Jurkat, Clone E6-1 (cell line): ENCODE measurements around the gene CYP2A6.
A peak's percentile ranks its signal among the peaks of the same experiment; 100 is the strongest.
"Not testable (repeated sequence)": the region's sequence is repeated elsewhere in the genome, so short reads cannot be mapped to it uniquely, and the experiment has no call there.

Source experiments
- DNase-seq: peaks from one replicate; pipeline ENCODE4 v3.0.0-alpha.2; 2011; ENCODE audit warnings: low read depth, low spot score
- H3K4me3 ChIP-seq: 2 replicates; pipeline ENCODE4 v1.5.1; 2011; ENCODE audit warnings: mild to moderate bottlenecking, low read length, control low read depth, moderate library complexity

Gene CYP2A6

DNA sequence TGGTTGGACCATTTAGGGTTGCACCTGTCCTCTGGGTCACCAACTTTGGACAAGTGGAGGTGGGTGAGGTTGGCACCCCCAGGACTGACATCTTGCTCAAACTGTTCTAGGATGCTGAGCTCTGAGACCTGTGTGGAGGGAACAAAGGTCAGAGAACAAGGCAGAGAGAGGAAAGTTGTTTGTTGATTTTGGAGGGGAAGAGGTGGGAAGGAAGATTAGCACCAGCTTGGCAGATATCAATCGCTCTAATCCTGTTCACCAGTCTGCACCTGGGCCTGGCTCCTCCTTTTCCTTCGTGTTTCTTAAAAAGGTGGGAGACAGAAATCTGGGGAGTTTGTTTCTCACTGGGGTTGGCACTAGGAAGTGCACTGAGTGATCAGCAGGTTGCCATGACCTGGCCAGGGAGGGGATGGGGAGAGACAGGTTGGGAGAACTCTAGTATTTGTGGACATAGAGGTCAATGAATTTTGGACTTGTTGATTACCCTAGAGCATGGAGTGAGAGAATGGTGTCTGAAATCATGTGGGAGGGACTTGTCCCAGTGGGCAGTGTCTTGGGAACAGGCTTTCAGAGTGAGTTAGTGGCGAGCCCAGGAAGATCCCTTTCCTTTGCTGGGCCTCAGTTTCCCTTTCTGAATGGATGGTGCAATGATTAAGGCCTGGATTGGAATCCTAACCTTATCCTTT lies 2.4 kb upstream of the CYP2A6 start:
- DNase-seq = not testable (repeated sequence)

DNA sequence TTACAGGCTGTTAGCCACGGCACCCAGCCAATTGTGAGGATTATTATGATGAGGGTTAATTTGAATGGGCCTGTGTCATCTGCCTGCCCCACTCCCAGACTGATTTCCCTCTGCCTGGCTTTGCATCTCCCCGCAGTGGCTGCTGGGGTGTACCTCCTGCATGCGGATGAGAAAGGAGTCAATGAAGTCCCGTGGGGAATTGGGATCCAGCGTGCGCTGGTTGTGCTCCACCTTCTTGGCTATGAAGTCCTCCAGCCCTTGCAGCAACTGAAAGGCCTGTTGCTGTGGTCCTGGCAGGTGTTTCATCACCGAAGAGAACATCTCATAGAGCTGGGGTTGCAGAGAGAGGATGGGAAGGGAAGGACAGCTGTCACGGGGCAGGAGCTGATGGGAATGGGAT lies 3.5 kb downstream of the CYP2A6 start:
- not testable (repeated sequence) for DNase-seq, H3K4me3 ChIP-seq

More for the DNA sequence above, 2.4 kb upstream of the CYP2A6 start:
- H3K4me3 ChIP-seq = not testable (repeated sequence)

DNA sequence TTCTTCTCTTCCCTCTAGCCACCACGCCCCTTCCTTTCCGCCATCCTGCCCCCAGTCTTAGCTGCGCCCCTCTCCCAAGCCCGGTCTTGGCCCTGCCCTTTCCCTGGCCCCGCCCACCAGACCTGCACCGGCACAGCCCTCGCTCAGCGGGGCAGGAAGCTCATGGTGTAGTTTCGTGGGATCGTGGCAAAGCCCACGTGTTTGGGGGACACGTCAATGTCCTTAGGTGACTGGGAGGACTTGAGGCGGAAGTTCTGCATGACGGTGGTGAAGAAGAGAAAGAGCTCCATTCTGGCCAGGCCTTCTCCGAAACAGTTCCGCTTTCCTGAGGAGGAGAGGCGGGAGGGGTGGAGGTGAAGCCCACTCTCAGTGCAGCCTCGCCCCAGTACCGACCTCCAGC lies 6.6 kb downstream of the CYP2A6 start:
- DNase-seq = peak; percentile 24
- peak overlapping the region; percentile 3; the same call in 1 of the 2 replicates for H3K4me3 ChIP-seq

DNA sequence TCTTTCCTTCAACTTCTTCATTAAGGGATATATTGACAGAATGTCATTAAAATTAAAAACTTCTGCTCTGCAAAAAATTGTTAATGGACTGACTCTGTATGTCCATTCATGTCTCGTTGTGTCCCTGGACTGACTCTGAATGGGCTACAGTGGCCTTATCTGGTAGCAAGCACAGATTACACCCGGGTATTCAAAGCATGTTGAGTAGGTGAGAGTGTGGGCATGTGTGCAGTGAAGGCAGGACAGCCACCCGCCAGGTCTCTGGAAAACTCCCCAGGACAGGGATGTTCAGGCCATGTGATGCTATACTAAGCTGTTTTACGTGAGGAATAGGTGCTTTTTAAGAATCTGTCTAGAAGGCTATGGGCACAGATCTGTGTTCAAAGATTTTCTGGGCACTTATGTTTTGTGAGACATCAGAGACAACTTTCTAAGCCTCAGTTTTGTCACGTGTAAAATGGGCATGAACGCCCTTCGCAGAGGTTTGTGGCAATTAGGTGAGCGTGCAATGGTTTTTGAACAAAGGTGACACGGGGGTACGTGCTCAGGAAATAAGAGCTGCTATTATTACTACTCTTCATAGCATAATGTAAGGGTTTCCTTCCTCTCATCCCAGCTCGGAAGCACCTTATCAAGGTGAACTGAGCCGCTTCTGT lies 7.1 kb downstream of the CYP2A6 start:
- peak overlapping the region; percentile 3; the same call in 1 of the 2 replicates for H3K4me3 ChIP-seq
- DNase-seq = not testable (repeated sequence)

DNA sequence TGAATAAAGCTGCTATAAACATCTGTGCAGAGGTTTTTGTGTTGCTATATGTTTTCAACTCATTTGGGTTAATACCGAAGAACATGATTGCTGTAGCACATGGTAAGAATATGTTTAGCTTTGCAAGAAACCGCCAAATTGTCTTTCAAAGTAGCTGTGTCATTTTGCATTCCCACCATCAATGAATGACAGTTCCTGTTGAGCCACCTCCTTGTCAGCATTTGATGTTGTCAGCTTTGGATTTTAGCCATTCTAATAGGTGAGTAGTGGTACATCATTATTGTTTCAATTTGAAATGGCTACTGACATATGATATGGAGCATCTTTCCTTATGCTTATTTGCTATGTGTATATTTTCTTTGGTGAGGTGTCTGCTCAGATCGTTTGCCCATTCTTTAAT lies 8.2 kb downstream of the CYP2A6 start:
- H3K4me3 ChIP-seq, DNase-seq: not testable (repeated sequence)

DNA sequence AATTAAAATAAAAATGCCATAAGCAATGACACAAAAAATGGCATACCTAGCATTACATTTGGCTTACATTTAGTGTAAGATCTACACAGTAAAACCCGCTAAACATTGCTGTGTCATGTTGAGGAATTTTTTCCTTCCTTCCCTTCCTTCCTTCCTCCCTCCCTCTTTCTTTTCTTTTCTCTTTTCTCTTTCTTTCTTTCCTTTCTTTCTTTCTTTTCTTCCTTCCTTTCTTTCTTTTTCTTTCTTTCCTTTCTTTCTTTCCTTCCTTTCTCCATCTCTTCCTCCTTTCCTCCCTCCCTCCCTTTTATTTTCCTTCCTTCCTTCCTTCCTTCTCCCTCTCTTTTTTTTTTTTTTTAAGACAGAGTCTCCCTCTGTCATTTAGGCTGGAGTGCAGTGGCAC lies 11.8 kb downstream of the CYP2A6 start:
- DNase-seq, H3K4me3 ChIP-seq: not testable (repeated sequence)

DNA sequence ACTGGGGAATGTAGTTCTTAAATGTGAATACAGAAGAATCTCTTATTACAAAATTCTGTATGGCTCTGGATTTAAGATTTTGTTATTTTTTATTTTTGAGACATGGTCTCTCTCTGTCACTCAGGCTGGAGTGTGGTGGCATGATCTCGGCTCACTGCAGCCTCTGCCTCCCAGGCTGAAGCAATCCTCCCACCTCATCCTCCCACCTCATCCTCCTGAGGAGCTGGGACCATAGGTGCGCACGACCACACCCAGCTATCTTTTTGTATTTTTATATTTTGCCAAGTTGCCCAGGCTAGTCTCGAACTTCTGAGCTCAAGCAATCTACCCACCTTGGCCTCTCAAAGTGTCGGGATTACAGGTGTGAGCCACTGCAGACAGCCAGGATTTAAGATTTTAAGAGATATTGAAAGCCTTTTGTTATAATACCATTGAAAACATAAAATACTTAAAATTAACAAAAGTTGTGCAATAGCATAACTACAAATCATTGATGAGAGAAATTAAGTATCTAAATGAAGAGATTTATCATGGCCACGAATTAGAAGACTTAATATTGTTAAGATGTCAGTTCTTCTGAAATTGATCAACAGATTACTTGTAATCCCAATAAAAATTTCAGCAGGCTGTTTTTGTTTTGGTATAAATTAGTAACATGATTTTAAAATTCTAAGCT lies 13.4 kb downstream of the CYP2A6 start:
- H3K4me3 ChIP-seq = no peak overlapping the region
- no peak for DNase-seq

DNA sequence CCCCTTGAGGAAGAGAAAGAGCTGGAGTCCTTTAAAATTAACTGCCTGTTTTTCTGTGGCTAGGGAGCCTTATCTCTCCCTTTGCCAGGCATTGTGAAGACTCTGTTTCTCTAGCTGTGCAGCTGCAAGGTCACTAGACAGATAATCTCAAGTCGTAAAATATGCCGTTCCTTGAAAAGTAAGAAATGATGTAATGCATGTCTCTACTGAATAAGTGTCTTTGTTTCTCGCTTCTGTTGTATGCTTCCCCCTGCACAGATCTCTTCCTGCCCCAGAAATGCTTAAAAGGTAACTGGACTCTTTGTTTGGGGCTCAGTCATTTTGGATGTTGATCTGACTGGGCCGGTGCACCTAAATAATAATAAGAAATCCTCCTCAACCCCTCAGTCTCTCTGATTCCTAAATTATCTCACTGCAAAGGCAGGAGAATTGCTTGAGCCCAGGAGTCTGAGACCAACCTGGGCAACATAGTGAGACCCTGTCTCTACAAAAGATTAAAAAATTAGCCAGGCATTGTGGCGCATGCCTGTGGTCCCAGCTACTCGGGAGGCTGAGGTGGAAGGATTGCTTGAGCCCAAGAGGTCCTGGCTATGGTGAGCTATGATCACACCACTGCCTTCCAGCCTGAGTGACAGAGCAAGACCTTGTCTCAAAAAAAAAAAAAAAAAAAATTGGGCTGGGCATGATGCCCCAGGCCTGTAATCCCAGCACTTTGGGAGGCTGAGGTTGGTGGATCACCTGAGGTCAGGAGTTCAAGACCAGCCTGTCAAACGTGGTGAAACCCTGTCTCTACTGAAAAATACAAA lies 16.3 kb downstream of the CYP2A6 start:
- H3K4me3 ChIP-seq = not testable (repeated sequence)

DNA sequence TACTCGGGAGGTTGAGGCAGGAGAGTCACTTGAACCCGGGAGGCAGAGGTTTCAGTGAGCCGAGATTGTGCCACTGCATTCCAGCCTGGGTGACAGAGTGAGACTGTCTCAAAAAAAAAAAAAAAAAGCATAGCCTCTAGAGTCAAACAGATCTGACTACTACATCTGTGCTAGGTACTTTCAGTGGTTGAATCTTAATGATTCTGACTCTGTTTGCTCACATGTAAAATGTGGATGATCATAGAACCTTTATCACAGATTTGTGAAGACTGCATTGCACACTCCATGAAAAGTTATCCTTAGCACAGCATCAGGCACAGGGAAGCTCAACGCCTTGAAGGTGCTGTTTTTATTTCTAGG lies 17.8 kb downstream of the CYP2A6 start:
- DNase-seq, H3K4me3 ChIP-seq: not testable (repeated sequence)

More for the DNA sequence above, 16.3 kb downstream of the CYP2A6 start:
- DNase-seq = not testable (repeated sequence)

DNA sequence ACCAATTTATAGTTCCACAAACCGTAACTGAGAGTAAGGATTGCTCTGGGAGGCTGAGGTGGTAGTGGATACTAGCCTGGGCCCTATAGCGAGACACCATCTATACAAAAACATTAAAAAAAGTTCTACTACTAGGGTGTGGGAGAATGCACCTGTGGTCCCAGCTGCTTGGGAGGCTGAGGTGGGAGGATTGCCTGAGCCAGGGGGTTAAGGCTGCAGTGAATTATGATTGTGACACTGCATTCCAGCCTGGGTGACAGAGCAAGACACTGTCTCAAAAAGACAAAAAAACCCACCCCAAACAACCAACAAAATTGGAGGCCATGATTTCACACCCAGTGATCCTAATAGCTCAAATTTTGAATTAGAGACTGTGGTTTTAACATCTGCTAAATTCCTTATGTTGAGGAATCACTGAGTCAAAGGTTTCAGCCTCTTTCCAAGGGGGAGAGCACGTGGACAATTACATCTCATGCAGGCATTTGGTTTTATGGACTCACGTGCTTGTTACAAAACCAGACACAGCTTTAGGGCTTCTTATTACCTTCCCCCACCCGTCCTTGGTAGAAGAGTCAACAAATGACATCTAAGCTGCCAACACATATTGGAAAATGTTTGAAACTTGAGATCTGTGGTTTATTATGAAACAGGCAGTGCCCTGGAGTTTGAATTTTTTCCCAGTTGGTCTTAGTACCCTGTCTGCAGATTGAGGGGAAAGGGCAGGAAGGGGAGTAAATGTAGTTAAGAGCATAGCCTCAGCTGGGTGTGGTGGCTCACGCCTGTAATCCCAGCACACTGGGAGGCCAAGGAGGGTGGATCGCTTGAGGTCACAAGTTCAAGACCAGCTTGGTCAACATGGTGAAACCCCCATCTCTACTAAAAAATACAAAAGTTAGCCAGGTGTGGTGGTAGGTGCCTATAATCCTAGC lies 18.5 kb downstream of the CYP2A6 start:
- DNase-seq = no peak
- no peak overlapping the region for H3K4me3 ChIP-seq

DNA sequence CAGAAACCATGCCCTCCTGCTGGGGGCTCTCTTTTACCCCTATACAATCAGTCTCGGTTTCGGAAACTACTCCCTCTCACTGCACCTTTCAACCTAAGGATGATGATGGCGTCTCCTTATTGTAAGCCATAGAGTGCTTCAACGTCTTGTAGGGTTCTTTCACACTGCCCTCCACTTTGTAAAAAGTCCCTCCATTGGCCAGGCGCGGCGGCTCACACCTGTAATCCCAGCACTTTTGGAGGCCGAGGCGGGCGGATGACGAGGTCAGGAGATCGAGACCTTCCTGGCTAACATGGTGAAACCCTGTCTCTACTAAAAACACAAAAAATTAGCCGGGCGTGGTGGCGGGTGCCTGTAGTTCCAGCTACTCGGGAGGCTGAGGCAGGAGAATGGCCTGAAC lies 19.5 kb downstream of the CYP2A6 start:
- not testable (repeated sequence) for DNase-seq, H3K4me3 ChIP-seq

DNA sequence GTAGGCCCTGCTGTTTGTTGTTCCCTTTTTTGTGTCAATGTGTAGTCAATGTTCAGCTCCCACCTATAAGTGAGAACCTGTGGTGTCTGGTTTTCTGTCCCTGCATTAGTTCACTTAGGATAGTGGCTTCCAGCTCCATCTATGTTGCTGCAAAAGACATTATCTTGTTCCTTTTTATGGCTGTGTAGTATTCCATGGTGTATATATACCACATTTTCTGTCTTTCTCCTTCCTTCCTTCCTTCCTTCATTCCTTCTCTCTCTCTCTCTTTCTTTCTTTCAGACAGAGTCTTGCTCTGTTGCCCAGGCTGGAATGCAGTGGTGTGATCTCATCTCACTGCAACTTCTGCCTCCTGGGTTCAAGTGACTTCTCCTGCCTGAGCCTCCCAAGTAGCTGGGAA lies 21.0 kb downstream of the CYP2A6 start:
- no peak for DNase-seq
- H3K4me3 ChIP-seq = no peak overlapping the region

DNA sequence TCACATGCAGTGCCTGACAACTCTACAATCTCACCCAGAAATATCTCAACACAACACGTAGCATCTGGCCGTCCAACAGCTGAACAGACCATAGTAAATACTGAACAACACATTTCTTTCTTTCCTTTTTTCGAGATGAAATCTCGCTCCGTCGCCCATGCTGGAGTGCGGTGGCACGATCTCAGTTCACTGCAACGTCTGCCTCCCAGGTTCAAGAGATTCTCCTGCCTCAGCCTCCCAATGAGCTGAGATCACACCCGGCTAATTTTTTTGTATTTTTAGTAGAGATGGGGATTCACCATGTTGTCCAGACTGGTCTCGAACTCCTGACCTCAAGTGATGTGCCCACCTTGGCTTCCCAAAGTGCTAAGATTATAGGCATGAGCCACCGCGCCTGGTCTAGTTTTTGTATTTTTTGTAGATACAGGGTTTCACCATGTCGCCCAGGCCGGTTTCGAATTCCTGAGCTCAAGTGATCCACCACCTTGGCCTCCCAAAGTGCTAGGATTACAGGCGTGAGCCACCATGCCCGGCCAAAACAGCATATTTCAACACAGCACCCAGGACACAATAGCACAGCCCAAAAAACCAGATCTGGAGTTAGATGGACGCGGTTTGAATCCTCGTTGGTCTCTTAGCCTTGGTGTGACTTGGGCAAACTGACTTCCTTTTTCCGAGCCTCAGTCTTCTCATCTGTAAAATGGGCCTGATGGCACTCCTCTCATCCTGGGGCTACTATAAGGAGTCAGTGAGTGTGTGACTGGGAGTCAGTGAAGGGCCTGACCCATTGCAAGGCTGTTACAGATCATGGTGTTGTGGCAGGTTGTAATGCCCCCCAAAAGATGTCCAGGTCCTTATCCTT lies 22.6 kb downstream of the CYP2A6 start:
- no peak for DNase-seq
- H3K4me3 ChIP-seq = no peak overlapping the region

DNA sequence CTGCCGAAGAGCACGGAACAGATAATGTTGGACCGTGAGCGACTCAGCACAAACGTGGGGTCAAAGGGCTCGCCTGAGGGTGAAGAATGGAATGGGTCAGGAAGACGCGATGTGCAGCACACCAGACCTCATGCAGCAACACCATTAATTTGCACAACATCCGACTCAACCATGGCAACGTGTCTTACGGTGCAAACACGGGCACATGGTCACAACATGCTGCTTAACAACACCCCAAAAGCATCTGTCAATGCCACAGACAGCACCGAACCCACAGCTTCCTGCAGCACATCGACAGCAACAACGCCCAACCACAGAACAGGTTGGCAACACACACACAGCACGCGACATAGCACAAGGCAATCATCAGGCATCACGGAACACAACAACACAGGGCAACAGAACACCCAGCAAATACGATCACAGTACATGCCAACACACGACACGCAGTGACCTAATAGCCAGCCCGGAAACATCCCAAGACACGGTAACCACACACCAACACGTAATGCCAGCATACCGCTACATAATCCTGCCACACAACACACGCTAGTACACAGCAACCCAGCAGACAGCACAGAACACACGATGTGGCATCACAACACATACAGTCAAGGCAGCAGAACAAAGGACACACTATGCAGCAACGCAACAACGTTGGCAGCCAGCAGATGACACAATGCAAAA lies 23.4 kb downstream of the CYP2A6 start:
- not testable (repeated sequence) for H3K4me3 ChIP-seq
- DNase-seq = peak; percentile 66

DNA sequence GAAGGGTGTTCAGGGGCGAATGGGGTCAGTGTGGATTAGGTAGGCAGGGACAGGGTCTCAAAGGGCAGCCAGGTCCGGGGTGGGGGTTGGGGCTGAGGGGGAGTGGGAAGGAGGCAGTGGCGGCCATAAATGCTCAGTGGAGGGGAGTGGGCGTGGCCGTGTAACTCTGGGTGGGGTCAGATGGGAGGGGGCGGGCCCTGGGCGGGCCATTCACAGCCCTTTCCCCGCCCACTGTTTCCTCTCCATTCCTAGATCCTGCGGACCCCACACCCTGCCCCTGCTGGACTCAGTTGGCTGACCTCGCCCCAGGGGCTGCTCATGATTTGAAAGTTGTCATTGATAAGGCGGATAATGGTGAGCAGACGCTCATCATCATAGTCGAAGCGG lies 23.9 kb downstream of the CYP2A6 start:
- DNase-seq, H3K4me3 ChIP-seq: not testable (repeated sequence)

DNA sequence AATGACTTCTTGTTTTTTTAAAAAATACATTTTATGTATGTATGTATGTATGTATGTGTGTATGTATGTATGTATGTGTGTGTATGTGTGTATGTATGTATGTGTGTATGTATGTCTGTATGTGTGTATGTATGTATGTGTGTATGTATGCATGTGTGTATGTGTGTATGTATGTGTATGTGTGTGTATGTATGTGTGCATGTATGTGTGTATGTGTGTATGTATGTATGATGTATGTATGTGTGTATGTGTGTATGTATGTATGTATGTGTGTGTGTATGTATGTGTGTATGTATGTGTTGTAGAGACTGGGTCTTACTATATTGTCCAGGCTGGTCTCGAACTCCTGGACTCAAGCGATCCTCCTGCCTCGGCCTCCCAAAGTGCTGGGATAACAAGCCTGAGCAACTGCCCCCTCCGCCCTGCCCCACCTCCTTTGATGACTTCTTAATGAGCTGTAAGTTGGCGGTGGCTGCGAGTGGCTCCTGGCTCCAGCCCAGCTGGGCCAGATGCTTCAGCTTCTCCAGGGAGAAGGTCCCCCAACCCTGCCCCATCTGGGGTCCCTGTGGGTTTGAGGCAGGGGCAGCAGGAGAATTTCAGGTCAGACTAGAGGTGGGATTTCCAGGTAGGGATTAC lies 24.7 kb downstream of the CYP2A6 start:
- not testable (repeated sequence) for DNase-seq, H3K4me3 ChIP-seq

DNA sequence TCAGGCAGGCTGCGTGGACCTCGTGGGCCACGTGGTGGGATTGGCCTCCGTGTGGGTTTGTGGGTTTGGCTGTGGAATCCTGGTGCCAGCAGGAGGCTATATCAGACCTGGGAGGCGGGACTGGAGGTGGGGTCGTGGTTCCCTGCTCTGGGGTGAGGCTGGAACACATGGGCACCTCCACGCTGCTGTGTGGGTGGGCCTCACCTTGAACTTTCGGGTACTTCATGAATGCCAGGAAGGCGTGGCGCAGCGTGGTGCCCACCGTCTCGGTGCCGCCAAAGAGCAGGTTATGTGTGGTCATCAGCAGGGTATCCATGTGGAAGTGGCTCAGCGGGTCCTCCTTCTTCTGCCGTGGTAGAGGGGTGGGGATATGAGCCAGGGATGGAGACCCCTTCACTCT lies 25.3 kb downstream of the CYP2A6 start:
- H3K4me3 ChIP-seq, DNase-seq: not testable (repeated sequence)
